Measurements from ENCODE around the gene BTBD6. TPM values are rescaled to one million over a fixed set of nuclear protein-coding genes. Genes with fewer than 3 reads are reported as not detected.

BTBD6 gene
- total and polyA plus RNA-seq, 2 of the 8 experiments (the other 6 are each of a cell fraction or from before 2014, with no cell fraction given), result 10.1 to 10.2 TPM

GRCh38 chr14:105268736-105269354, 20.5 kb downstream of the BTBD6 start:
- H2BK20ac ChIP-seq (ENCODE audit: low read length), result no peak overlapping the region
- POLR2A ChIA-PET (ENCODE audit: partially characterized antibody), result no interaction called here
- H3K9ac ChIP-seq (replicated peaks in 1 of 4; ENCODE audit: extremely low read depth in 1 of 4, low read depth in 3 of 4, low read length in 3 of 4), result no peak overlapping the region
- H3K4me1 ChIP-seq (replicated peaks in 1 of 4; ENCODE audit: control insufficient read depth in 3 of 4, insufficient read depth in 4 of 4, low read length in 3 of 4), result no peaks in the 10 kb centered on the region
- no peak overlapping the region for H3K23ac ChIP-seq (ENCODE audit: insufficient read length)
- no peak overlapping the region for H3K18ac ChIP-seq (ENCODE audit: extremely low read depth, low read length)
- H2BK12ac ChIP-seq (ENCODE audit: low read depth, low read length), result no peak overlapping the region
- peaks cover 4 to 6% of the 10 kb centered on the region in 2 experiments for H4K20me1 ChIP-seq (replicated peaks in 1 of 2; ENCODE audit: control insufficient read depth in 1 of 2, insufficient read depth in 2 of 2, low read length in 2 of 2)
- H2AFZ ChIP-seq (ENCODE audit: low read length), result no peak overlapping the region
- H3K36me3 ChIP-seq (ENCODE audit: control insufficient read depth in 2 of 4, insufficient read depth in 4 of 4, low read length in 3 of 4), result no peaks in the 10 kb centered on the region; a peak in 1 of 8 replicates
- H3K14ac ChIP-seq (ENCODE audit: insufficient read length), result no peak overlapping the region
- H4K8ac ChIP-seq (ENCODE audit: extremely low read depth, insufficient read depth, low read length), result no peak overlapping the region; the same call in 1 of the 2 replicates
- no peak for FAIRE-seq
- H3K27me3 ChIP-seq (replicated peaks in 1 of 4; ENCODE audit: control insufficient read depth in 3 of 4, extremely low read depth in 1 of 4, insufficient read depth in 3 of 4, low read length in 3 of 4), result no peaks in the 10 kb centered on the region
- H3K79me1 ChIP-seq (ENCODE audit: low read depth, low read length), result no peaks in the 10 kb centered on the region
- H3K4me2 ChIP-seq (ENCODE audit: insufficient read depth in 1 of 2, low read depth in 2 of 2, low read length in 2 of 2), result no peak overlapping the region
- no peaks in the 10 kb centered on the region for H3K23me2 ChIP-seq (ENCODE audit: low read depth, low read length)
- DNase-seq (ENCODE audit: low read depth in 1 of 2, low spot score in 2 of 2), result no peak
- no peak overlapping the region for H3K4me3 ChIP-seq (ENCODE audit: extremely low read depth in 1 of 4, insufficient read depth in 2 of 4, low read depth in 3 of 4, low read length in 4 of 4)
- H2BK120ac ChIP-seq (replicated peaks; ENCODE audit: low read depth, low read length), result no peak overlapping the region
- no peak overlapping the region for H4K5ac ChIP-seq (ENCODE audit: insufficient read length, low read depth, low read length)
- H3K56ac ChIP-seq (replicated peaks; ENCODE audit: insufficient read length, low read depth, low read length), result no peak overlapping the region
- no peak overlapping the region for H4K91ac ChIP-seq (replicated peaks; ENCODE audit: insufficient read length, low read length)
- H3K27ac ChIP-seq (ENCODE audit: low read depth, low read length), result no peak overlapping the region
- H2BK15ac ChIP-seq (ENCODE audit: low read length), result no peak overlapping the region
- H2AK5ac ChIP-seq (ENCODE audit: low read depth, low read length), result no peak overlapping the region
- WGBS, 2 experiments (ENCODE audit: extremely low coverage in 1 of 2, insufficient coverage in 1 of 2, insufficient read length in 1 of 2, insufficient replicate concordance in 2 of 2, low coverage in 1 of 2, low lambda C conversion rate in 2 of 2, missing lambda C conversion rate in 1 of 2), result 87% methylated on average over 18 of the region's 18 CpGs; no CpG with 5 or more reads in 1 of the 2 experiments
- no peaks in the 10 kb centered on the region for H3K79me2 ChIP-seq (ENCODE audit: control insufficient read depth in 1 of 2, insufficient read depth in 2 of 2, low read length in 2 of 2)
- H2BK5ac ChIP-seq (ENCODE audit: low read depth, low read length), result no peak overlapping the region
- CTCF ChIA-PET (ENCODE audit: partially characterized antibody), result interaction anchor here (0.8 to 3.0 kb wide), 6 partner anchors 11 to 83 kb away, joined by 3 to 9 read pairs (median 4); no protein-coding TSS in a partner anchor
- H3K9me3 ChIP-seq (ENCODE audit: insufficient read depth in 2 of 2, low read depth in 1 of 2, low read length in 1 of 2), result no peaks in the 10 kb centered on the region
- H3K4ac ChIP-seq (replicated peaks; ENCODE audit: insufficient read length, low read depth, low read length), result no peak overlapping the region
- no peak for TF ChIP-seq PHF8 (conservative IDR thresholded peaks at IDR 0.05; ENCODE audit: low read depth, low read length)
- TF ChIP-seq TAF1 (IDR thresholded peaks at IDR 0.05; ENCODE audit: low read depth, low read length), result no peak
- no peak for TF ChIP-seq JUND (IDR thresholded peaks at IDR 0.05; ENCODE audit: low read length)
- no peak for TF ChIP-seq EP300 (IDR thresholded peaks at IDR 0.05; ENCODE audit: borderline replicate concordance in 1 of 2, low read depth in 2 of 2, low read length in 2 of 2)
- TF ChIP-seq SRF (IDR thresholded peaks at IDR 0.05; ENCODE audit: low read depth, low read length), result no peak

Measured in H1 (cell line).